ELR (cell line): Measurements from ENCODE around the gene WDR91.
A peak's percentile ranks its signal among the peaks of the same experiment; 100 is the strongest.

Experiments
- DNase-seq: peaks from one replicate; pipeline ENCODE4 v3.0.0-alpha.2; 2015; ENCODE audit warnings: low read depth

WDR91 gene

GRCh38 chr7:135197906-135198655 is 13.2 kb downstream of the WDR91 start:
- DNase-seq, result peak; percentile 72

- no peak for DNase-seq
Measured at GRCh38 chr7:135197343-135197742, 14.0 kb downstream of the WDR91 start.

GRCh38 chr7:135195968-135196629 is 15.2 kb downstream of the WDR91 start:
- DNase-seq, result no peak

DNA sequence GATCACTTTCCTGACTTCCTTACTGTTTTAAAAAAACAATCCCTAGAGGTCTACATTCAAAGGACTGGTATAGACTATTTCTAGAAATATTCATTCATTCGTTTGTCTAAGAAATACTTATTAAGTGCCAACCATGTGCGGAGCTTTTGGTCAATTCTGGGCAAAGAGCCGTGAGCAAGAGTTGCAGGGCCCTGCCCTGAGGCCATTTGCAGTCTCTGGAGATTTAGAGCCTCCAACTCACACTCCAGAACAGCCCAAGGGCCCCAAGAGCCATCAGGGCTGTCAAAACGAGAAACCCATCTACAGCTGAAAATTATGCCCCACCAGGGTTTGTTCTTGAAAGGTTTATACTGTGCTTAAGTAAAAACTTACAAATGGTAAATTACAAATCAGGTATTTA is 16.2 kb downstream of the WDR91 start:
- no peak for DNase-seq

- peak; percentile 52 for DNase-seq
Measured at GRCh38 chr7:135194494-135195095, 16.7 kb downstream of the WDR91 start.

GRCh38 chr7:135193615-135194081 is 17.7 kb downstream of the WDR91 start:
- peak; percentile 89 for DNase-seq

DNA sequence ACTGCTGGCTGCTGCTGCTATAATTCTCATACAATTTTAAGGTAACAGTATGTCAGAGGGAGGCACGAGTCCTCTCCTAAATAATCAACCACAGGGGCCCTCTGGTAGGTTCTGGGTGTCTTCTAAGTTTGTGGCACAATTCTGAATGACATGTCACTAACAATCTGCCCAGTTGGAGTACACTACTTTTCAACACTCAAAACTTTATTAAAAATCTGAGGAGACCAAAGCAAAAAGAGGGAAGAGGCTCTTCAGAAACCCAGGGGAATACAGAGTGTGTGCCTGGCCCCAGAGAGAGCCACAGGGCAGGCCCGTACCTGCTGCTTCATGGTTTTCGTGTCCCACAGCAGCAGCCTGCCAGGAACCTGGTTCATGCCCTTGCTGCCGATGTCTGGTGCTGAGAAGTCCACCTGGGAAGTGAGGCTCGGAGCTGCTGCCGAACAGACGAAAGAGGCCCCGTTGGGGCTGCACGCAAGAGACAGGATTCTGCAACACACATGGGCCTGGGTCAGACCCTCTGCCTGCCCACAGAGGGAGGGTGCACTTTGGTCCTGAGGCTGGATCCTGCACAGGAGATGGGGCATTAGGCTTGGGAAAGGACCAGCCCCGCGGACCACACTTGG is 18.3 kb downstream of the WDR91 start:
- no peak for DNase-seq

DNA sequence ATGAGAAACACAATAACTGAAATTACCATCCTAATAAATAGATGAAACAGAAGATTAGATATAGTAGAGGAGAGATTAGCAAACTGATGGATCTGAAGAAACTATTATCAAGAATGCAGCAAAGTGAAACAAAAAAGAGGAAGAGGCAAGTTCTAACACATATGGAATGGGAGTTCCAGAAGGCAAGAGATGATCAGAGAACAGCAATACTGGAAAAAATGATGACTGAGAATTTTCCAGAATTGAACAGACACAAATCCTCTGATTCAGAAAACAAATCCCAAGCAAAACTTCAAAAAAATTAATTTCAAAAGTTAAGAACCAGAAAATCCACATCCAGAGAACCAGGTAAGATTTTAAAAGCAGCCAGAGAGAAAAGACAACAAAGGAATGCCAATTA is 20.6 kb downstream of the WDR91 start:
- no peak for DNase-seq

- DNase-seq, result no peak
Measured at GRCh38 chr7:135189961-135190360, 21.4 kb downstream of the WDR91 start.

- DNase-seq, result no peak
Measured at GRCh38 chr7:135189221-135189662, 22.1 kb downstream of the WDR91 start.

DNA sequence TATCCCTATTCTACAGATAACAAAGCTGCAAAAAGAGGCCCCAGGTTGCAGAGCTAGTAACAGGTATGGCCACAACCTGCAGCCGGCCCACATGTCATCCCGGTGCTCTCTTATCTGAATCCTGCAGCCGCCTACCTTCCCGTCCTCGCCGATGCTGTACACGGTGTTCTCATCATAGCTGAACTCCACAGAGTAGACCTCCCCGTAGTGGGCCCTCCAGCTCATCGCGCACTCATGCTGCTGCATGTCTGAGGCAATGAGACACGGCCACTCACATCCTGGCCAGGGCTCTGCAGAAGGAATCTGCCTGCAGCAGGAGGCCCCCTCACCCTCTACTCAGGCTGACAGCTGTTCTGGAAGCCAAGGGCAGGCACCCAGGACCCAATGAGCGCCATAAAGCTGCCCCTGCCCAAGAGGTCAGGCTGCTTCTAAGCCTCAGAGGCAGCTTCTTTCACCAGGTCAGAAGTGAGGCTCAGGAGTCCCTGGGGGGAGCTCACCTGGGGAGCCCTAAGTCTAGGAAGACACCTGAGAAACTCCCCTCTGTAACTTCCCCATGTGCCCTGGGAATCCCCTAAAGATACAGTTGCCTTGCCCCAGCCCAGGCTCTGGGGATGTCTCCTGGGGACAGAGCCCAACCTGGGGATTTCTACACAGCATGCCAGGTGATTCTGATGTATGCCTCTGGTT is 22.9 kb downstream of the WDR91 start:
- no peak for DNase-seq

- no peak for DNase-seq
Measured at GRCh38 chr7:135186841-135187253, 24.5 kb downstream of the WDR91 start.

- no peak for DNase-seq
Measured at GRCh38 chr7:135186261-135186540, 25.1 kb downstream of the WDR91 start.

GRCh38 chr7:135185471-135186260 is 25.7 kb downstream of the WDR91 start:
- DNase-seq, result no peak

DNA sequence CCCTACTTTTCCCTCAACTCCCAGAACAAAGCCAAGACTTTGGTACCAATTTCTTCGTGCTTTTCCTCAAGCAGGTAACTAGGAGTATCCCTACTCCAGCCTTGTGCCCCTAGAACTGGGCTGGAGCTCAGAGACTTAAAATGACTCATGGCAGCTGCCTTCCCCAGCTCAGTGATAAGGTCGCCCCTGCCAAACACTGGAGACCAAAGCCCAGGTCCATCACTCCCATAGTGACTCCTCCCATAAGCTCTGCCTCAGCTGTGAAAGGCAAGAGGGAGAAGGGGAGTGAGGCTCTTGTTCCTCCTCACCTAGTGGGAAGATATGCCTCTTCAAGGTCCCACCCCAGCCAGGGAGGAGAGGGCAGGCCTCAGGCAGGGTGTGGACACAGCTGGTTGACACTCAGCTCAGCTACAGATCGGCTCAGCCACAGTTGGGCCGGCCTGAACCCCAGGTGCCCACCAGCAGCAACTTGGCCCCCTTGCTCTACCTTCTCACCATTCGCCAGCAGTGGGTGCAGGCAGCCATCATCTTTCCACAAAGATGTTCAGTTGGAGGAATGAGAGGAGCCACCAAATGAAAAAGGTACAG is 27.0 kb downstream of the WDR91 start:
- no peak for DNase-seq

- no peak for DNase-seq
Measured at GRCh38 chr7:135183478-135183877, 27.8 kb downstream of the WDR91 start.

DNA sequence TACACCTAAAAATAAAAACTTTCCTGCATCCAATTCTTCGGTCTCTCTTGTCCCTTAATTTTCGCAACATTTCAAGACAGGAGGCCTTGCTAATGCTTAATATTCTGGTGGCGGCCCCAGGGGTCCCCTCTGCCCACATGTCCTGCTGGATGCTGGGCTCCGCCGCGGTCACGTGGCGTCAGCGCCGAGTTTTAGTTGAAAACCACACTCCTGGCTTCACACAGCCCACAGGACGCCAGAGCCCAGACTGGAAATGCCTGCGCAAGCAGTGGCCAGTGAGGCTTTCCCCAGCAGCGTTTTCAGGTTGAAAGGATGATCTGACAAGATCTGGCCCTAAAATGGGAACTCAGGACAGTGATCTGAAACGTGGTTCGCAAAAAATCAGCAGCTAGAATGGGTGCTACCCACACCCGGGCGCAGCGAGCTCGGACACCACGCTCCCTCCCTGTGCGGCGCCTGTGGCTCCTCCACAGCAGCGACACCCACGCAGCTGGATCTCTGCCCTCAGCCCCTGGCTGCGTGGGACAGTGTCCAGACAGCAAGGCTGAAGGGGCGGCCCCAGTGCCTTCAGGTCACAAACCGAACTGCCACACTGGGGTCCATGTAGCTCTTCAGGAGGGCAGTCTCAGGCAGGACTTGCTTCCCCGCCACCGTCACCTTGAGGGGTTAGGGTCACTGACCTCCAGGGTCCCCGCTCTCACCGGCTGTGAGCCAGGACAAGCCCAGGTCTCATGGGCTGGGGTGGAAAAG is 29.2 kb downstream of the WDR91 start:
- DNase-seq, result no peak

- DNase-seq, result no peak
Measured at GRCh38 chr7:135181261-135181928, 29.9 kb downstream of the WDR91 start.

DNA sequence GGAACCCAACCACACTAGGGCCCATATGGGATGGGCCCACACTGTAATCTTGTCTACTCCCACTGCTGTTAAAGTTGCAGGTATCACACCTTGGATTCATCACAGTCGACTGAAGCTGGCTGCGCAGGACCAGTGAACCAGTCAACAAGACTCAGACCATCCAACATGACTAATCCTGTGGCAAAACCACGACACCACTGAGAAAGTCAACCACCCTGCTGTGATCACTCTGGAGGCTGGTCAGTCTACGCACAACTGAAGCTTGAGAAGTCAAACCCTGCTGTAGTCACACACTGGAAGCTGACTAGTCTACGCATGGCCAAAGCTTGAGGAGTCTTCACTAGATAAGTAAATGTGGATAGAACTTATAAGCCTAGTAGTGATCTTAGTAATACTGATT is 31.2 kb downstream of the WDR91 start:
- no peak for DNase-seq
